ENCODE results near the gene SULF2. TPM values are rescaled to one million over a fixed set of nuclear protein-coding genes. Genes with fewer than 3 reads are reported as not detected.

The SULF2 gene
- total and polyA plus RNA-seq, 4 donors = 8.1 to 25.4 (median 12.0) TPM

- TF ChIP-seq MAX (IDR thresholded peaks at IDR 0.05) (no peak), EGR1 (IDR thresholded peaks at IDR 0.05; ENCODE audit: low read depth in 2 of 2) (no peak)
Measured at GRCh38 chr20:47665221-47665991, 119.9 kb downstream of the SULF2 start (continued).

DNA sequence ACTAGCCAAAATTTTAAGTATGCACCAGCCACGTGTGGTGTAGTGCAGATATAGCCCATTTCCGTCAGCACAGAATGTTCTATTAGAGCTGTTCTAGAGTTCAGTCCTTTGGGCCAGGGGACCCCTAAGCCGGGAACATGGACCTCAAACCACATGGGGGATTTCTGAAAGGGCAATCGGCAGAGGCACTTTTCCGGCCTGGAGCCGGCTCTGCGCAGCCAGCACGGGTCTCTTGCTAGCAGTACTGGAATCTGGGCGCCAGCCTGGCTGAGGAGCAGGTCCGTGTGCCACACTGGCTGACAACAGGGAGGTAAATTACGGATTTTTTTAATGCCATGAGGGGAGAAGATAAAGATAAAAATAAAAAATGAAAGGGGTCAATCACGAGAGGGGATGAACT, 120.5 kb downstream of the SULF2 start:
- TF ChIP-seq HNF4G (IDR thresholded peaks at IDR 0.05) (no peak), GABPA (IDR thresholded peaks at IDR 0.05 in 1 of 2, conservative IDR thresholded peaks at IDR 0.05 in 1 of 2) (no peak), FOXA1 (IDR thresholded peaks at IDR 0.05) (no peak)
- TF ChIP-seq, protein P1, sequence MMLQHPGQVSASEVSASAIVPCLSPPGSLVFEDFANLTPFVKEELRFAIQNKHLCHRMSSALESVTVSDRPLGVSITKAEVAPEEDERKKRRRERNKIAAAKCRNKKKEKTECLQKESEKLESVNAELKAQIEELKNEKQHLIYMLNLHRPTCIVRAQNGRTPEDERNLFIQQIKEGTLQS (IDR thresholded peaks at IDR 0.05) = no peak
- H3K4me3 ChIP-seq (ENCODE audit: low read depth in 1 of 3, low read length in 3 of 3) = no peak overlapping the region
- 92% methylated on average over 12 of the region's 12 CpGs for WGBS
- no peak overlapping the region for H3K27ac ChIP-seq (ENCODE audit: low read depth in 1 of 2, low read length in 2 of 2)
- DNase-seq (ENCODE audit: low spot score) = no peak
- no peaks in the 10 kb centered on the region for H3K4me1 ChIP-seq (ENCODE audit: control insufficient read depth in 4 of 4, insufficient read depth in 4 of 4, low read length in 3 of 4)
- no peak overlapping the region for H3K9ac ChIP-seq (ENCODE audit: low read depth in 1 of 2, low read length in 2 of 2)
- H3K9me3 ChIP-seq (ENCODE audit: control insufficient read depth in 4 of 4, low read length in 3 of 4) = no peaks in the 10 kb centered on the region
- no peaks in the 10 kb centered on the region for H3K27me3 ChIP-seq (ENCODE audit: control insufficient read depth in 4 of 4, insufficient read depth in 4 of 4, low read length in 3 of 4)
- peaks cover 2 to 15% (median 5%) of the 10 kb centered on the region in 4 donors for H3K36me3 ChIP-seq (ENCODE audit: control insufficient read depth in 4 of 4, insufficient read depth in 3 of 4, low read depth in 1 of 4, low read length in 3 of 4)

GRCh38 chr20:47664068-47664437, 121.2 kb downstream of the SULF2 start:
- Histone ChIP-seq H3K4me1 (ENCODE audit: control insufficient read depth in 4 of 4, insufficient read depth in 4 of 4, low read length in 3 of 4) (no peaks in the 10 kb centered on the region), H3K4me3 (ENCODE audit: low read depth in 1 of 3, low read length in 3 of 3) (no peak overlapping the region), H3K27ac (ENCODE audit: low read depth in 1 of 2, low read length in 2 of 2) (no peak overlapping the region), H3K36me3 (ENCODE audit: control insufficient read depth in 4 of 4, insufficient read depth in 3 of 4, low read depth in 1 of 4, low read length in 3 of 4) (peaks cover 2 to 15% (median 5%) of the 10 kb centered on the region in 4 donors), H3K9me3 (ENCODE audit: control insufficient read depth in 4 of 4, low read length in 3 of 4) (no peaks in the 10 kb centered on the region), H3K9ac (ENCODE audit: low read depth in 1 of 2, low read length in 2 of 2) (no peak overlapping the region), H3K27me3 (ENCODE audit: control insufficient read depth in 4 of 4, insufficient read depth in 4 of 4, low read length in 3 of 4) (no peaks in the 10 kb centered on the region)
- 82% methylated on average over 2 of the region's 2 CpGs for WGBS
- TF ChIP-seq FOXA1 (IDR thresholded peaks at IDR 0.05) (no peak), EGR1 (IDR thresholded peaks at IDR 0.05; ENCODE audit: low read depth in 2 of 2) (no peak), FOXA2 (IDR thresholded peaks at IDR 0.05) (no peak), SP1 (IDR thresholded peaks at IDR 0.05) (no peak), YY1 (IDR thresholded peaks at IDR 0.05) (no peak), RAD21 (IDR thresholded peaks at IDR 0.05) (no peak), TAF1 (conservative IDR thresholded peaks at IDR 0.05) (no peak), MAX (IDR thresholded peaks at IDR 0.05) (no peak), JUND (IDR thresholded peaks at IDR 0.05) (no peak), CTCF (IDR thresholded peaks at IDR 0.05; ENCODE audit: low read depth, low read length, missing input control) (no peak), HNF4G (IDR thresholded peaks at IDR 0.05) (no peak), HNF4A (conservative IDR thresholded peaks at IDR 0.05) (no peak), RXRA (IDR thresholded peaks at IDR 0.05) (no peak), GABPA (IDR thresholded peaks at IDR 0.05 in 1 of 2, conservative IDR thresholded peaks at IDR 0.05 in 1 of 2) (no peak), NR2F2 (IDR thresholded peaks at IDR 0.05) (no peak)
- TF ChIP-seq, protein P2, sequence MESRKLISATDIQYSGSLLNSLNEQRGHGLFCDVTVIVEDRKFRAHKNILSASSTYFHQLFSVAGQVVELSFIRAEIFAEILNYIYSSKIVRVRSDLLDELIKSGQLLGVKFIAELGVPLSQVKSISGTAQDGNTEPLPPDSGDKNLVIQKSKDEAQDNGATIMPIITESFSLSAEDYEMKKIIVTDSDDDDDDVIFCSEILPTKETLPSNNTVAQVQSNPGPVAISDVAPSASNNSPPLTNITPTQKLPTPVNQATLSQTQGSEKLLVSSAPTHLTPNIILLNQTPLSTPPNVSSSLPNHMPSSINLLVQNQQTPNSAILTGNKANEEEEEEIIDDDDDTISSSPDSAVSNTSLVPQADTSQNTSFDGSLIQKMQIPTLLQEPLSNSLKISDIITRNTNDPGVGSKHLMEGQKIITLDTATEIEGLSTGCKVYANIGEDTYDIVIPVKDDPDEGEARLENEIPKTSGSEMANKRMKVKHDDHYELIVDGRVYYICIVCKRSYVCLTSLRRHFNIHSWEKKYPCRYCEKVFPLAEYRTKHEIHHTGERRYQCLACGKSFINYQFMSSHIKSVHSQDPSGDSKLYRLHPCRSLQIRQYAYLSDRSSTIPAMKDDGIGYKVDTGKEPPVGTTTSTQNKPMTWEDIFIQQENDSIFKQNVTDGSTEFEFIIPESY (IDR thresholded peaks at IDR 0.05) = no peak
- TF ChIP-seq, protein P1 (IDR thresholded peaks at IDR 0.05) = no peak
- TF ChIP-seq, protein P3, sequence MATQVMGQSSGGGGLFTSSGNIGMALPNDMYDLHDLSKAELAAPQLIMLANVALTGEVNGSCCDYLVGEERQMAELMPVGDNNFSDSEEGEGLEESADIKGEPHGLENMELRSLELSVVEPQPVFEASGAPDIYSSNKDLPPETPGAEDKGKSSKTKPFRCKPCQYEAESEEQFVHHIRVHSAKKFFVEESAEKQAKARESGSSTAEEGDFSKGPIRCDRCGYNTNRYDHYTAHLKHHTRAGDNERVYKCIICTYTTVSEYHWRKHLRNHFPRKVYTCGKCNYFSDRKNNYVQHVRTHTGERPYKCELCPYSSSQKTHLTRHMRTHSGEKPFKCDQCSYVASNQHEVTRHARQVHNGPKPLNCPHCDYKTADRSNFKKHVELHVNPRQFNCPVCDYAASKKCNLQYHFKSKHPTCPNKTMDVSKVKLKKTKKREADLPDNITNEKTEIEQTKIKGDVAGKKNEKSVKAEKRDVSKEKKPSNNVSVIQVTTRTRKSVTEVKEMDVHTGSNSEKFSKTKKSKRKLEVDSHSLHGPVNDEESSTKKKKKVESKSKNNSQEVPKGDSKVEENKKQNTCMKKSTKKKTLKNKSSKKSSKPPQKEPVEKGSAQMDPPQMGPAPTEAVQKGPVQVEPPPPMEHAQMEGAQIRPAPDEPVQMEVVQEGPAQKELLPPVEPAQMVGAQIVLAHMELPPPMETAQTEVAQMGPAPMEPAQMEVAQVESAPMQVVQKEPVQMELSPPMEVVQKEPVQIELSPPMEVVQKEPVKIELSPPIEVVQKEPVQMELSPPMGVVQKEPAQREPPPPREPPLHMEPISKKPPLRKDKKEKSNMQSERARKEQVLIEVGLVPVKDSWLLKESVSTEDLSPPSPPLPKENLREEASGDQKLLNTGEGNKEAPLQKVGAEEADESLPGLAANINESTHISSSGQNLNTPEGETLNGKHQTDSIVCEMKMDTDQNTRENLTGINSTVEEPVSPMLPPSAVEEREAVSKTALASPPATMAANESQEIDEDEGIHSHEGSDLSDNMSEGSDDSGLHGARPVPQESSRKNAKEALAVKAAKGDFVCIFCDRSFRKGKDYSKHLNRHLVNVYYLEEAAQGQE (IDR thresholded peaks at IDR 0.05) = no peak
- no peak for DNase-seq (ENCODE audit: low spot score)
